ENCODE measurements around the gene SLC4A11.
"Not testable (repeated sequence)": the region's sequence is repeated elsewhere in the genome, so short reads cannot be mapped to it uniquely, and the experiment has no call there.

The SLC4A11 gene

GRCh38 chr20:3199976-3200755 is 38.8 kb downstream of the SLC4A11 start:
- DNase-seq, result peak; percentile 35

DNA sequence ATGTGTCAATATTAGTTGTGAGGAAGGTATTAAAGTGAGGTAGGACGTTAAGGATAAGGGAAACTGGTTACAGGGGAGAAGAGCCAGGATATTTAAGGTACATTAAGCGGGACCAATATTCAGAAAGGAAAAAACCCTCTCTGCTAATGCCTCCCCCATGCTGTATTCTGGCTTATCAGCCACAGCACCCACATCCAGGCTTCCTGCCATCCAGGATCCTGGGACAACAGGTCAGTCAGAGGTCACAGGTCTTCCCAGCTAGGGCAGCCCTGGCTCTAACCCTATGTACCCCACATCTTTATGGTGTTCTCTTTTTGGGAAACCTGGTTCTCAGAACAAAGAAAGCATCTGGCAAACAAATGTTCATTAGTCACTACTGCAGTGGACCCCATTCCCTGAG is 39.8 kb downstream of the SLC4A11 start:
- DNase-seq, result peak; percentile 9

DNA sequence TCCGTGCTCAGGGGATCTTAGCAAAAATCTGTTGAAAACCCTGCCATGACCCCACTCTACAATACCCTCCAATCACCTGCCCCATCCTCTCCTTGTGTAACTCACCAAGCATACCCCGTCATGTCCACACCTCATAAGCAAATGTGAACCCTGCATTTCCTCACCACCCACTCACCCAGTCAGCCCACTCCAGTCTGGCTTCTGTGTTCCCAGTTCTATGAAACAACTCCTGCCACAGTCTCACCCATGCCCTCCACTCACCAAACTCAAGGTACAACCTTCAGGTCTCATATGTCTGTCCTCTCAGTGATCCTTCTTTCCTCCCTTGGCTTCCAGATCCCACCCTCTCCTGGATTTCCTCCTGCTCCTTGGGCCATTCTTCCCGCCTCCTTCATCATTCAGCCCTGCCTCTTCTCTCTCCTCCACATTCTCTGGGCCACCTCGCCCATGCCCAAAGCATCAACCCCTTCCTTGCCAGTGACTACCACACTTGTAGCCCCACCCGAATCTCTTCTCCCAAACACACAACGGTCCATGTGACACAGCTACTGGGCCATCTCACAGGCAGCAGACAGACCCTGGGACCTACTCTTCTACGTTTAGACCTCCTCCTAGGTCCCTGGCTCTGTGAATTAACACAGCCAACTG is 43.3 kb downstream of the SLC4A11 start:
- DNase-seq, result no peak

- DNase-seq, result no peak
These were observed 44.2 kb downstream of the SLC4A11 start for GRCh38 chr20:3194617-3195280.

- no peak for DNase-seq
These were observed 45.0 kb downstream of the SLC4A11 start for GRCh38 chr20:3193806-3194616.

DNA sequence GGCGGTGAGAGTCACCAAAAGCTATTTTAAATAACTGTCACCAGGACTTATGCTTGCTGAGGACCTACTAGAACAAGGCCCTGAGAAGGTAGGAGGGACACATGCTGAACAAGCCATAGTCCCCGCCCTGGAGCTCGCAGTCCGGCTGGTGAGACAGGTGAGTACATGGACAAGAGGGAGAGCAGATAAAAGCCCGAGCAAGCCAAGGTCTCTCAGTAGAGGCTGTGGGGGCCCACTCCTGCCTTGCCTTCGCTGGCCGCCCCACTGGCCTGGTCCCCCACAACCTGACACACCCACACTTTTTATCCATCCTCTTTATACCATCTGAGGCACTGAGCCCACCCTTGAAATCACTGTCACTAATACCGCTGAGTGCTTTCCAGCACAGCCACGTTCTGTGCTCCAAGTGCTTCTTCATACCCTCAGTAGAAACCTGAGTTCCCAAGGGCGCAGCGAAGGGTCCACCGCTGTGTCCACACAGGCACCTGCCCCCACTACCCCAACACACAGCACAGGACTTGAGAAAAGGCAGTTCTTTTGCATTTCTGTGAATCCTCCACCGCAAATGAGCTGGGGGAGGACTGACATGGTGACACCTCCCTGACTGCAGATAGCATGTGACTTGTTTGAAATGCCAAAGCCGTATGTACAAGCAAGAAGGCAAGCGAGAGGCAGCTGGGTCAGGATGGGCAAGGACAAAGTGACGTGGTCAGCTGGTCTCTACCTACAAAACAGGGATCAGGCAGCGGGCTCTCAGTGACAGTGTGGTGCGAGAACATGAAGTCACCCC is 46.6 kb downstream of the SLC4A11 start:
- no peak for DNase-seq

DNA sequence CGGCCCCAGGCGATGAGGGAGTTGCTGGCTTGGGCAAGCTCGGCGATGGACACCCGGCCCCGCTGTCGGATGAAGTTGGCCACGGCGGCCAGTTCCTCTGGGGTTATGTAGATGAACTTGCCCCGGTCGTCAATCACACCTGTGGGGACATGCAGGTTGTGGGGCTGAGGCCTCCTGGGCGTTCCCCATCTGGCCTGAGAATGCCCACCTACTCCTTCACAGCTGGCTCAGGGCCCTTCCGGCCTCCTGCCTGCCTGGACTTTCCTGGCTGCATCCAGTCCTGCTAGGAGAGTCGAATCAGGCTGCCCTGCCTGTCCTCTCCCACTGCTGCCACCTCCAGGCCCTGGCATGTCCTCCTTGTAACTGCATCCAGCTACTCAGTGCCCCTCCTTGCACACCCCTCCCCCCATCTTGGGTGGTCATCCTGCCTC is 48.3 kb downstream of the SLC4A11 start:
- DNase-seq, result no peak

DNA sequence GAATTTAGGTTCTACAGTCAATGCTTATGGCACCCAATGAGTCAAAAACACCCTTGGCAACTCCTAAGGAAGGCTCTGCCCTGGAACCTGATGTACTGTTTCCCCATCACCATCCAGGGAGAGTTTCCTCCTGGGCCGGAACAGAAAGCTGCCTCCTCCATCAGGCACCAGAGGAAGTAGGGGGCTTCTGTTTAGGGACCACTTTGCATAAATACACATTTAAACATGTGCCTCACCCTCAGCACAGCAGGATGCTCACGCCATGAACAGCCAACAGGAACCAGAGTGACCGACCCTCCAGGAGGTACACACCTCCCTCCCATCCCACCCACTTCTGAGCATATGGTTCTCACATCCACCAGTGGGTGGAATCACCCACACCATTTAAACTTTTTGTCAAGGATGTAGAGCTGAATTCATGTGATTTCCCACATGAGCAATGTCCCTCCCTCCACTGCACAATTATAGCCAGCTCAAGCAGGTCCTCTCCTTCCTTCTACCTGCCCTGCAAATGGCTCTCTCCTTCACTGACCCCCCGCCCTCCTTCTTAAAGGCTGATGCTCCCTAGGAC is 49.3 kb downstream of the SLC4A11 start:
- no peak for DNase-seq

DNA sequence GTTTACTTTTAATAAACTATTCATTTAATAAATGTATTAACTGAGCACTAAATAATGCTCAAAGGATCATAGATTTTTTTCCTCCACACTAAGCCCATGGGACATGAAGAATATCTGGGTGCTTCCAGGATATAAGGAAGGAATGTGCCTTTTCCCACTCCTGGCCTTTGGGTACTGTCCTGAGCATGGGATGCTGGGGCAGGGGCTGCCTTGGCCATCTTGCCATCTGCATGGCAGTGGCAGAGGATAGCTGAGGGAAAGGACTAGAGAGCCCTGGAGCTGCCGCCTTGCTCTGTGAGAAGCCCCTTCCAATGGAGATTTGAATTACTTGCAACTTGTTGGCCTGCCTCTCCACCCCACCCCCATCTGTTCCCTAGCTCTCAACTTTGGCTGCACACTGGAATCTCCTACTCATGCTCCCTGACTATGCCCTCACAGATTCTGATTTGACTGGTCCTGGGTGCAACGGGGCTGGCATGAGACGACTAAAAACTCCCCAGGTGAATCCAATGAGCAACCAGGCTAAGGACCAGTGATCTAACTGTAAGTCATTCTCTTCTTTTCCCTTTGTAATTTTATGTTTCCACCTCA is 50.1 kb downstream of the SLC4A11 start:
- DNase-seq, result no peak

- not testable (repeated sequence) for DNase-seq
These were observed 51.1 kb downstream of the SLC4A11 start for GRCh38 chr20:3187861-3188260.

DNA sequence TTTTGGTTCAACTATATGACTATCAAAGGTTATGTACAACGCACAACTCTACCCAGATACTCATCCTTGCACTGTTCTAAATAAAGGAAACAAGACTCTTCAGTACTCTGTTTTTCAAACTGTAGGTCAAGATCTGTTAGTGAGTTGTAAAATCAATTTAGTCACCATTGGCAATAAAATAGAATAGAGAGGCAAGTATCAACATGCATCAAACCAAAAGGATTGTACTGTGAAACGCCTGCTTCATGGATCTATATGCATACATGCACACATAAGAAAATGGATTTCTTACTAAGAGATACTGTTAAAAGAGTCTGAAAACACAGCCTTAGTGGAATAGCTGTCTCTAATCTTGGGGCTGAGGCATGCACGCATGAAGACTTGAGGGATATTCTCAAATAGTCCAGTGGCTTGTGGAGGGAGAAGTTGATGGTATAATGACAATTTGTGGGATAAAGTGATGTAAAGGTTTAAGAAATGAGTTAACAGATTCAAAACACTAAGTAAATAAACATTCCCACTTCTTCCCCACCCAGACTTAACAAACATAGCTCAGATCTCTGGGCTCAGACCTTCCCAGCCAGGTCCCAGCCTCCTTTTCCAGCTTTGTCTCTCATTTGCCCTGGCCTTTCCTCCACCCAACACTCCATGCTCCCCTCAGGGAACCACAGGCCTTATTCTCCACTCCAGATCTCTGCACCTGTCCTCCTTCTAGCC is 54.9 kb downstream of the SLC4A11 start:
- DNase-seq, result no peak

DNA sequence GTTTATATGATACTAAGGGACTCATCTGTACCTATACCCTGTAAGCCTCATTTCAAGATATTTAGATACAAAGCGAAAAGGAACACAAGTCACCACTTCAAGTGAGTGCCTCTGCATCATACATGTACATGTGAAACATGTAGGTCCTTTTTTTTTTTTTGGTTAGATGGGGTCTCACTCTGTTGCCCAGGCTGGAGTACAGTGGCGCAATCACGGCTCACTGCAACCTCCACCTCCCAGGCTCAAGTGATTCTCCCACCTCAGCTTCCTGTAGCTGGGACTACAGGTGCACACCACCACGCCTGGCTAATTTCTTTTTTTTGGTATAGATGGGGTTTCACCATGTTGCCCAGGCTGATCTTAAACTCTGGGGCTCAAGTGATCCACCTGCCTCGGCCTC is 56.6 kb downstream of the SLC4A11 start:
- not testable (repeated sequence) for DNase-seq

DNA sequence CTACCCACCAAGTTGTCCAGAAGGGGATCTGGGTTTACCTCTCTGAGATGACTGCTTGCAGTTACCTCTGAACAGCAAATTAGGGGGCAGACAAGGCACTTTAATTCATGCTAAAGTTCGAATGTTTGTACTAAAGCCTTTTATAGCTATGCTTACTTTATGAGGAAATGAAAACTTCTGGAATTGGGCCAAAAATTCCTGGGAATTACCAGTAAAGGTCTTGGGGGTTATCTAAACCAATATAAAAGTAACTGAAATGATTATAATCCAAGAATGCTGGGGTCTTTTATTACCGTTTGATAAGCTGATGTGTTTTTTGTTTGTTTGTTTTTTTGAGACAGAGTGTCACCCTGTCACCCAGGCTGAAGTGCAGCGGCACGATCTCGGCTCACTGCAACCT is 57.7 kb downstream of the SLC4A11 start:
- no peak for DNase-seq

- DNase-seq, result no peak
These were observed 58.7 kb downstream of the SLC4A11 start for GRCh38 chr20:3180319-3180718.

DNA sequence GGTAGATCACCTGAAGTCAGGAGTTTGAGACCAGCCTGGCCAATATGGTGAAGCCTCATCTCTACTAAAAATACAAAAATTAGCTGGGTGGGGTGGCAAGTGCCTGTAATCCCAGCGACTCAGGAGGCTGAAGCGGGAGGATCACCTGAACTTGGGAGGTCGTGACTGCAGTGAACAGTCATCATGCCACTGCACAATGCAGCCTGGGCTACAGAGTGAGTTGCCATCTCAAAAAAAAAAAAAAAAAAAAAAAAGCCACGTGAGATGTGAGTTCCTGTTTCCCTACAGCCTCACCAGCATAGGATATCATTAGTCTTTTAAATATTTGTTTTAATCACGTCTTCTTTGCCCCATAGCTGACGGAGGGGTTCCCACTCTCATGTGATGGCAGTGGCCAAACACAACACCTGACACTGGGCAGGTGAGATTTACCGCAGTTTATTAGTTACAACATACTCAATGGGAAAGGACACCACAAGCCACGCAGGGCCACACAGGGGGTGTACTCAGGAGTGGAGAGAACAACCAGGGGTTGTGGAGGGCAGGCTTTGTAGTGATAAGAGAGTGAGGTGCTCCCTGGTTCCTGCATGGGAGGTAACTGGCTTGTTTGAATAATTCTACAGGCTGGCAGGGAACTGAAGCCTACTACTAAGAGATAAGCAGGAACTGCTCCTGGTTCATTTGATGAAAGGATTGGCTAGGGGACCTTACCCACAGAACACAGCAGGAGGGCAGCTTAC is 61.1 kb downstream of the SLC4A11 start:
- no peak for DNase-seq

Measured in 8988T (cell line).